IMR-90 (cell line): ENCODE data around the gene TCF3. TPM values are rescaled to one million over a fixed set of nuclear protein-coding genes. Genes with fewer than 3 reads are reported as not detected.

Experiments used
- ATAC-seq: fragments of 200-7000 bp; cut with Tn5 transposase; 2 replicates; pipeline ENCODE4 v1.9.1; 2020; ENCODE audit warnings: low read depth, mild to moderate bottlenecking, moderate library complexity
- BruUV-seq: library from RNA; stranded (reverse); fragments of 400-500 nt; replicated peaks from 2 replicates; lab custom pipeline; 2021; lab: Mats Ljungman, UMichigan
- CTCF ChIA-PET: fragments of 300-600 bp; formaldehyde crosslinking; extraction: SDS; loops from one replicate; lab custom pipeline; 2021; ENCODE audit warnings: antibody characterized with exemption; lab: Yijun Ruan, JAX
- POLR2A ChIA-PET: fragments of 300-600 bp; sonication (Branson Sonifier 250); formaldehyde crosslinking; loops from one replicate; lab custom pipeline; 2022; ENCODE audit warnings: antibody characterized with exemption; ENCODE audit not compliant: unreplicated experiment; lab: Charles Lee
- DNase-seq: peaks from one replicate; pipeline ENCODE4 v3.0.0; 2013
- H2AFZ ChIP-seq: replicated peaks from 2 replicates; pipeline ENCODE3; 2013; ENCODE audit warnings: low read length, mild to moderate bottlenecking; ENCODE audit not compliant: poor library complexity
- H2AK5ac ChIP-seq: 2 replicates; pipeline ENCODE4 v1.6.1; 2013; ENCODE audit warnings: low read depth, low read length, inconsistent platforms
- H2AK9ac ChIP-seq: replicated peaks from 2 replicates; pipeline ENCODE3; 2013; ENCODE audit warnings: mild to moderate bottlenecking, low read depth, low read length, moderate library complexity; ENCODE audit not compliant: poor library complexity
- H2BK120ac ChIP-seq: 2 replicates; pipeline ENCODE4 v1.6.1; 2013; ENCODE audit warnings: low read depth, low read length, inconsistent platforms
- H2BK15ac ChIP-seq: 3 replicates; pipeline ENCODE4 v1.6.1; 2013; ENCODE audit warnings: low read depth, low read length, inconsistent platforms
- H2BK20ac ChIP-seq: 2 replicates; pipeline ENCODE4 v1.6.1; 2013; ENCODE audit warnings: low read depth, mild to moderate bottlenecking, inconsistent platforms, low read length, moderate library complexity
- H2BK5ac ChIP-seq: 2 replicates; pipeline ENCODE4 v1.6.1; 2013; ENCODE audit warnings: mild to moderate bottlenecking, low read depth, low read length, inconsistent platforms; ENCODE audit not compliant: poor library complexity, severe bottlenecking
- H3K14ac ChIP-seq: replicated peaks from 2 replicates; pipeline ENCODE4 v1.6.1; 2013; ENCODE audit warnings: low read depth, low read length, inconsistent platforms
- H3K18ac ChIP-seq: 2 replicates; pipeline ENCODE4 v1.6.1; 2013; ENCODE audit warnings: low read depth, low read length, control low read depth
- H3K23ac ChIP-seq: 2 replicates; pipeline ENCODE4 v1.6.1; 2013; ENCODE audit warnings: low read depth, low read length, inconsistent platforms
- H3K27ac ChIP-seq: 2 replicates; pipeline ENCODE4 v1.5.1; 2013; ENCODE audit warnings: mild to moderate bottlenecking, control low read depth, low read length; ENCODE audit not compliant: insufficient read depth
- H3K27me3 ChIP-seq: 2 replicates; pipeline ENCODE4 v1.6.1; 2013; ENCODE audit warnings: low read length; ENCODE audit not compliant: control insufficient read depth, insufficient read depth
- H3K36me3 ChIP-seq: 2 replicates; pipeline ENCODE4 v1.6.1; 2013; ENCODE audit warnings: low read length, mixed read lengths; ENCODE audit not compliant: control insufficient read depth, insufficient read depth
- H3K4ac ChIP-seq: 2 replicates; pipeline ENCODE4 v1.6.1; 2013; ENCODE audit warnings: low read depth, low read length, inconsistent platforms
- H3K4me1 ChIP-seq: 2 replicates; pipeline ENCODE4 v1.6.1; 2013; ENCODE audit warnings: low read length, mixed read lengths; ENCODE audit not compliant: control insufficient read depth, insufficient read depth
- H3K4me2 ChIP-seq: 2 replicates; pipeline ENCODE4 v1.6.1; 2013; ENCODE audit warnings: low read depth, mild to moderate bottlenecking, control low read depth, low read length, moderate library complexity
- H3K4me3 ChIP-seq: 2 replicates; pipeline ENCODE4 v1.5.1; 2013; ENCODE audit warnings: low read depth, mild to moderate bottlenecking, control low read depth, low read length, moderate library complexity; ENCODE audit not compliant: insufficient read depth
- H3K56ac ChIP-seq: 2 replicates; pipeline ENCODE4 v1.6.1; 2013; ENCODE audit warnings: low read length, inconsistent platforms; ENCODE audit not compliant: insufficient read depth; ENCODE audit errors: extremely low read depth
- H3K79me1 ChIP-seq, 2 experiments: 2 replicates each; pipeline ENCODE4 v1.6.1; 2013; ENCODE audit warnings: low read length in 2 of 2, inconsistent platforms in 1 of 2, low read depth in 1 of 2
- H3K9ac ChIP-seq: 2 replicates; pipeline ENCODE4 v1.6.1; 2013; ENCODE audit warnings: low read depth, low read length, control low read depth
- H3K9me1 ChIP-seq: 2 replicates; pipeline ENCODE4 v1.6.1; 2013; ENCODE audit warnings: low read length, inconsistent platforms; ENCODE audit not compliant: insufficient read depth
- H3K9me3 ChIP-seq: 2 replicates; pipeline ENCODE4 v1.6.1; 2013; ENCODE audit warnings: low read length; ENCODE audit not compliant: control insufficient read depth, insufficient read depth
- H4K20me1 ChIP-seq: 2 replicates; pipeline ENCODE4 v1.6.1; 2013; ENCODE audit warnings: low read length, inconsistent platforms; ENCODE audit not compliant: insufficient read depth
- H4K5ac ChIP-seq: 2 replicates; pipeline ENCODE4 v1.6.1; 2013; ENCODE audit warnings: mild to moderate bottlenecking, low read depth, low read length, control low read depth
- H4K8ac ChIP-seq, 2 experiments: 2 replicates each; pipeline ENCODE4 v1.6.1; 2013; ENCODE audit warnings: low read depth in 2 of 2, low read length in 2 of 2, control low read depth in 1 of 2, inconsistent platforms in 1 of 2
- H4K91ac ChIP-seq: 2 replicates; pipeline ENCODE4 v1.6.1; 2013; ENCODE audit warnings: low read depth, low read length, inconsistent platforms; ENCODE audit not compliant: insufficient read depth
- BHLHE40 ChIP-seq: fragments of 150-350 bp; IDR thresholded peaks from 2 replicates; pipeline ENCODE4 v1.6.1; 2016; ENCODE audit warnings: mild to moderate bottlenecking, low read depth, low read length
- CEBPB ChIP-seq: IDR thresholded peaks from 2 replicates; pipeline ENCODE4 v1.6.1; 2012; ENCODE audit warnings: low read depth, low read length, improper control_type of control experiment
- CHD1 ChIP-seq: IDR thresholded peaks from 2 replicates; pipeline ENCODE4 v1.6.1; 2012; ENCODE audit warnings: low read depth, low read length, improper control_type of control experiment
- CTCF ChIP-seq: conservative IDR thresholded peaks from 2 replicates; pipeline ENCODE4 v1.5.1; 2012; ENCODE audit warnings: mild to moderate bottlenecking, low read depth, low read length, improper control_type of control experiment
- ELK1 ChIP-seq: fragments of 150-350 bp; IDR thresholded peaks from 2 replicates; pipeline ENCODE4 v1.6.1; 2016; ENCODE audit warnings: low read depth, mild to moderate bottlenecking, low read length, moderate library complexity, borderline replicate concordance
- FOS ChIP-seq: fragments of 150-350 bp; IDR thresholded peaks from 2 replicates; pipeline ENCODE4 v1.6.1; 2016; ENCODE audit warnings: low read depth, low read length
- MAFK ChIP-seq: IDR thresholded peaks from 2 replicates; pipeline ENCODE4 v1.6.1; 2012; ENCODE audit warnings: low read depth, low read length, improper control_type of control experiment
- MAZ ChIP-seq: IDR thresholded peaks from 2 replicates; pipeline ENCODE4 v1.6.1; 2012; ENCODE audit warnings: low read depth, mild to moderate bottlenecking, low read length, improper control_type of control experiment, moderate library complexity, borderline replicate concordance
- MXI1 ChIP-seq: IDR thresholded peaks from 2 replicates; pipeline ENCODE4 v1.6.1; 2012; ENCODE audit warnings: low read depth, mild to moderate bottlenecking, low read length, moderate library complexity, borderline replicate concordance
- NFE2L2 ChIP-seq: fragments of 150-350 bp; IDR thresholded peaks from 2 replicates; pipeline ENCODE4 v1.6.1; 2016; ENCODE audit warnings: low read depth, mild to moderate bottlenecking, low read length
- POLR2A ChIP-seq: IDR thresholded peaks from 2 replicates; pipeline ENCODE4 v1.6.1; 2012; ENCODE audit warnings: mild to moderate bottlenecking, low read depth, low read length
- RAD21 ChIP-seq: IDR thresholded peaks from 2 replicates; pipeline ENCODE4 v1.6.1; 2012; ENCODE audit warnings: low read length, improper control_type of control experiment
- RCOR1 ChIP-seq: IDR thresholded peaks from 2 replicates; pipeline ENCODE4 v1.6.1; 2012; ENCODE audit warnings: mild to moderate bottlenecking, low read length, improper control_type of control experiment; ENCODE audit not compliant: insufficient replicate concordance
- RFX5 ChIP-seq: IDR thresholded peaks from 2 replicates; pipeline ENCODE4 v1.8.0; 2012; ENCODE audit warnings: low read depth, mild to moderate bottlenecking, low read length, moderate library complexity
- SMC3 ChIP-seq: fragments of 150-350 bp; IDR thresholded peaks from 2 replicates; pipeline ENCODE4 v1.6.1; 2016; ENCODE audit warnings: low read depth, mild to moderate bottlenecking, antibody characterized with exemption, low read length, moderate library complexity
- USF2 ChIP-seq: fragments of 150-350 bp; IDR thresholded peaks from 2 replicates; pipeline ENCODE4 v1.6.1; 2017; ENCODE audit warnings: mild to moderate bottlenecking, antibody characterized with exemption, low read length, low read depth
- WGBS, 2 experiments: methylation state at CpG; one replicate each; pipeline versions ENCODE4 v1.1.5 to v1.1.7; 2013; ENCODE audit warnings: missing lambda C conversion rate in 2 of 2; ENCODE audit not compliant: insufficient read length in 1 of 2; ENCODE audit errors: extremely low coverage in 2 of 2; 5-methylcytosine and 5-hydroxymethylcytosine counted together
- dilution Hi-C: fragments of 300-500 bp; cut with HindIII; formaldehyde crosslinking; loops from one replicate; pipeline ENCODE4 v1.14.3; 2018; ENCODE audit warnings: low sequenced_read_pairs; ENCODE audit not compliant: unreplicated experiment
- in situ Hi-C: fragments of 300-500 bp; cut with MboI; formaldehyde crosslinking; loops from 3 replicates; pipeline ENCODE4 v1.14.3; 2019; ENCODE audit warnings: low sequenced_read_pairs, inconsistent platforms, mixed read lengths
- intact Hi-C: fragments of 100-400 bp; cut with micrococcal nuclease; formaldehyde crosslinking; loops from 2 replicates; pipeline ENCODE4 v1.10.0; 2022
- polyA plus RNA-seq, 3 experiments: library from polyadenylated mRNA; depleted of rRNA; stranded (reverse); fragments of >200 nt; gene quantifications; 2 replicates each; pipeline ENCODE4 v1.2.3, GENCODE V29; 2012; ENCODE audit warnings: low replicate concordance in 1 of 3
- total RNA-seq: library from RNA; depleted of rRNA; stranded (reverse); fragments of >200 nt; gene quantifications from 2 replicates; pipeline ENCODE4 v1.2.3, GENCODE V29; 2012

TCF3 gene
- total and polyA plus RNA-seq, 2 of the 4 experiments (the other 2 are of a cell fraction): 29.9 to 127 TPM

GRCh38 chr19:1560286-1560882 lies 92.0 kb downstream of the TCF3 start:
- Histone ChIP-seq H2AK5ac (no peak overlapping the region), H2AK9ac (no peak overlapping the region), H3K9me3 (no peaks in the 10 kb centered on the region), H4K5ac (no peak overlapping the region), H3K27me3 (no peaks in the 10 kb centered on the region), H3K4me3 (no peak overlapping the region), H3K27ac (no peak overlapping the region), H3K18ac (no peak overlapping the region), H3K79me1 (peaks cover 5 to 61% of the 10 kb centered on the region in 2 experiments; a peak in 3 of 4 replicates), H4K91ac (no peak overlapping the region), H3K4me2 (no peak overlapping the region), H2BK120ac (no peak overlapping the region), H2AFZ (no peak overlapping the region), H4K8ac (no peak overlapping the region), H3K14ac (no peak overlapping the region), H3K9ac (no peak overlapping the region), H2BK5ac (no peak overlapping the region), H2BK20ac (no peak overlapping the region), H3K23ac (no peak overlapping the region), H3K9me1 (peaks cover 18% of the 10 kb centered on the region), H3K4me1 (peaks cover 2% of the 10 kb centered on the region; the same call in 1 of the 2 replicates), H2BK15ac (no peak overlapping the region), H4K20me1 (peaks cover 83% of the 10 kb centered on the region), H3K4ac (no peak overlapping the region), H3K56ac (no peak overlapping the region), H3K36me3 (peaks cover 23% of the 10 kb centered on the region)
- ATAC-seq: no peak
- CTCF ChIA-PET: interaction anchor here (0.6 kb wide), 1 partner anchor 97 kb away, joined by 3 read pairs; no protein-coding TSS in a partner anchor
- no TSS peak for BruUV-seq
- DNase-seq: no peak
- no peak for TF ChIP-seq RAD21
- no peak for TF ChIP-seq MAFK
- TF ChIP-seq USF2: no peak
- no peak for TF ChIP-seq ELK1
- TF ChIP-seq BHLHE40: no peak
- no peak for TF ChIP-seq CHD1
- no peak for TF ChIP-seq RCOR1
- no peak for TF ChIP-seq MXI1
- TF ChIP-seq POLR2A: no peak
- TF ChIP-seq NFE2L2: no peak
- TF ChIP-seq CTCF: no peak
- no peak for TF ChIP-seq SMC3
- no peak for TF ChIP-seq FOS
- TF ChIP-seq CEBPB: no peak
- TF ChIP-seq RFX5: no peak
- TF ChIP-seq MAZ: no peak
- in situ Hi-C loops: no loop called here
- POLR2A ChIA-PET: no interaction called here
- intact Hi-C loops: loop anchor here (10.0 kb wide), 1 partner anchor 994 kb away; no protein-coding TSS in a partner anchor
- 74% methylated on average over 9 of the region's 25 CpGs; no CpG with 5 or more reads in 1 of the 2 experiments for WGBS, 2 experiments
- dilution Hi-C loops: no loop called here
